Measurements from ENCODE around the gene GRK5. TPM values are rescaled to one million over a fixed set of nuclear protein-coding genes. Genes with fewer than 3 reads are reported as not detected.

The GRK5 gene
- total RNA-seq, 1 experiment from 2014 or later = 4.8 TPM

DNA sequence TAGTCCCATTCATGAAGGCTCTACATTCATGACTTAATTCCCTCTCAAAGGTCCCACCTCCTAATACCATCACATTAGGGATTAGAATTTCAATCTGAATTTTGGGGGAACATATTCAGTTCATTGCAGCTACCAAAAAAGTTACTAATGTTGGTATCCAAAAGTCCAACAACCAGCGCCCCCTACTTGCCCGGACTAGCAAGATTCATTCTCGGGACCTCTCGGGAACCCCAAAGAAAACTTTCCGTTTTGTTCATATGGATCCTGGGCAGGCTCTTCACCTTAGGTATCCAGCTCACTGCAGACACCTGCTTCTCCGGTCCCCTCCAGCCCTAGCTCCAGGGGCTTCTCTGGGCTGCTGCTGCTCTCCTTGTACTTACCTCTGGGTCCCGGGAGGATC, 8.9 kb upstream of the GRK5 start:
- Histone ChIP-seq H3K9me2 (ENCODE audit: insufficient read depth) (no peaks in the 10 kb centered on the region), H3K36me3 (ENCODE audit: low read depth) (no peaks in the 10 kb centered on the region), H2AFZ (no peak overlapping the region), H4K20me1 (ENCODE audit: insufficient read depth) (no peaks in the 10 kb centered on the region), H3K79me2 (ENCODE audit: low read depth) (no peaks in the 10 kb centered on the region), H3K27me3 (ENCODE audit: insufficient read depth, low read depth) (no peaks in the 10 kb centered on the region), H3K4me2 (no peak overlapping the region), H3F3A (ENCODE audit: insufficient read depth, low read depth) (peaks cover 7% of the 10 kb centered on the region; the same call in 1 of the 2 replicates), H3K4me3 (no peak overlapping the region), H3K9me3 (ENCODE audit: insufficient read depth, low read depth) (no peaks in the 10 kb centered on the region), H3K4me1 (replicated peaks; ENCODE audit: insufficient read depth) (peaks cover 20% of the 10 kb centered on the region), H3K27ac (no peak overlapping the region)
- ChIA-PET CTCF (no interaction called here), POLR2A (ENCODE audit: unreplicated experiment) (no interaction called here)
- no peak for TF ChIP-seq EZH2 (IDR thresholded peaks at IDR 0.05; ENCODE audit: low read depth)
- TF ChIP-seq, protein P1, sequence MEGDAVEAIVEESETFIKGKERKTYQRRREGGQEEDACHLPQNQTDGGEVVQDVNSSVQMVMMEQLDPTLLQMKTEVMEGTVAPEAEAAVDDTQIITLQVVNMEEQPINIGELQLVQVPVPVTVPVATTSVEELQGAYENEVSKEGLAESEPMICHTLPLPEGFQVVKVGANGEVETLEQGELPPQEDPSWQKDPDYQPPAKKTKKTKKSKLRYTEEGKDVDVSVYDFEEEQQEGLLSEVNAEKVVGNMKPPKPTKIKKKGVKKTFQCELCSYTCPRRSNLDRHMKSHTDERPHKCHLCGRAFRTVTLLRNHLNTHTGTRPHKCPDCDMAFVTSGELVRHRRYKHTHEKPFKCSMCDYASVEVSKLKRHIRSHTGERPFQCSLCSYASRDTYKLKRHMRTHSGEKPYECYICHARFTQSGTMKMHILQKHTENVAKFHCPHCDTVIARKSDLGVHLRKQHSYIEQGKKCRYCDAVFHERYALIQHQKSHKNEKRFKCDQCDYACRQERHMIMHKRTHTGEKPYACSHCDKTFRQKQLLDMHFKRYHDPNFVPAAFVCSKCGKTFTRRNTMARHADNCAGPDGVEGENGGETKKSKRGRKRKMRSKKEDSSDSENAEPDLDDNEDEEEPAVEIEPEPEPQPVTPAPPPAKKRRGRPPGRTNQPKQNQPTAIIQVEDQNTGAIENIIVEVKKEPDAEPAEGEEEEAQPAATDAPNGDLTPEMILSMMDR (conservative IDR thresholded peaks at IDR 0.05) = peak; percentile 33; the same call in 1 of the 2 replicates
- BruUV-seq (replicated peaks) = no TSS peak
- no peak for DNase-seq
- intact Hi-C loops (cut with micrococcal nuclease; ENCODE audit: unreplicated experiment) = loop anchor here (2.0 to 10.0 kb wide), 3 partner anchors 290 to 634 kb away; partner anchors contain the start of gene RGS10

DNA sequence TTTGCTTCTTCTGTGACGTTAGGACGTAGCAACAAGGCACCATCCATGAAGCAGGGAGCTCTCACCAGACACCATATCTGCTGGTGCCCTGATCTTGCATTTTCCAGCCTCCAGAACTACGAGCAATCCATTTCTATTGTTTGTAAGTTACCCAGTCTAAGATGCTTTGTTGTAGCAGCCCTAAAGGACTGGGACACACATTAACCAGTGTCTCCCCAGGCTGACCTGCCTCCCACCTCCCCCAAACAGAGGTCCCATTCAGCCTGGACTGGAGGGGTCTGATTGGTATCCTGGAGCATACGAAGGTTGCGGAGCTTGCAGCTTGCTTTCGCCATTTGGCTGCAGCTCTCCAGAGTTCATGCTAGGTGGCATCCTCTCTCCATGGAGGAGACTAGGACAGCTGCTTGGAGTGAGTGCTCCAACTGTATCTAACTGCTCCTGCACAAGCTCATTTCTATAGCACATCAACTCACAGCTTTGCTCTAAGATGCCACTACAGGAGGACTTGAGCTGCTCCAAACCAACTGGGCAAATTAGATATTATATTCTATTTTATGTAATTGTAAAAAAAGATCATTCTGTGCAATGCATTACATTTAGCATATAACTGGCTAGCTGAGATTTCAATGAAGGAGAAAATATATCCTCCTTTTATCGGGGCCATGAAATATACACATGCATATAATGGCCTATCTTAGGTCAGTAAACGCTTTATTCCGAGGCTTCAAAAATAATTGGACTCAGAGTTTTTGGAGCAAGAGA, 8.0 kb upstream of the GRK5 start:
- ChIA-PET POLR2A (ENCODE audit: unreplicated experiment) (no interaction called here), CTCF (interaction anchor here (0.7 kb wide), 2 partner anchors 245 to 246 kb away, joined by 4 read pairs; no protein-coding TSS in a partner anchor)
- Histone ChIP-seq H3K36me3 (ENCODE audit: low read depth) (no peaks in the 10 kb centered on the region), H3K9me3 (ENCODE audit: insufficient read depth, low read depth) (no peaks in the 10 kb centered on the region), H3K27ac (no peak overlapping the region), H3F3A (ENCODE audit: insufficient read depth, low read depth) (peaks cover 9% of the 10 kb centered on the region; the same call in 1 of the 2 replicates), H3K4me2 (no peak overlapping the region), H4K20me1 (ENCODE audit: insufficient read depth) (no peaks in the 10 kb centered on the region), H3K4me3 (no peak overlapping the region), H3K9me2 (ENCODE audit: insufficient read depth) (no peaks in the 10 kb centered on the region), H3K4me1 (replicated peaks; ENCODE audit: insufficient read depth) (peaks cover 22% of the 10 kb centered on the region), H3K79me2 (ENCODE audit: low read depth) (no peaks in the 10 kb centered on the region), H3K27me3 (ENCODE audit: insufficient read depth, low read depth) (no peaks in the 10 kb centered on the region), H2AFZ (no peak overlapping the region)
- peak; percentile 27 to 44 for DNase-seq
- intact Hi-C loops (cut with micrococcal nuclease; ENCODE audit: unreplicated experiment) = loop anchor here (2.0 to 10.0 kb wide), 3 partner anchors 289 to 635 kb away; partner anchors contain the start of gene RGS10
- TF ChIP-seq, protein P1 (conservative IDR thresholded peaks at IDR 0.05) = peak; percentile 63
- TF ChIP-seq EZH2 (IDR thresholded peaks at IDR 0.05; ENCODE audit: low read depth) = no peak
- BruUV-seq (replicated peaks) = no TSS peak

DNA sequence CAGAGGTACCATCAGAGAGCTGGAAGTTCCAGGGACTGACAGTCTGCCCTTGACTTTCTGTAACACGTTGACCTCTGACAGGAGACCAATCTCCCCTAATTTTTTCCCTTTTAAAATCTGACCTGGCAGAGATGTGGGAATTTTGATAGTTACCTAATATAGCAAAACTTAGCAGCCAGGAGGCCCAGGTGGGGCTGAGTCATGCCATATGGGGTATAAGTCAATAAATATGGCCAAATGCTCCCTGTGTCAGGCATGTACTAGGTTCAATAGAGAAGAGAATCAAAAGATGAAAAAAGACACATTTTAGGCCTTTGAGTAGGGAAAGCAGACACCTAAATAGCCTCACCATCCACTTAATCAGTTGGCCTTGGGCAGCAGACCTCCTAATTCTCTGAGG, 6.1 kb upstream of the GRK5 start:
- Histone ChIP-seq H3K4me3 (no peak overlapping the region), H3K36me3 (ENCODE audit: low read depth) (no peaks in the 10 kb centered on the region), H3K4me2 (no peak overlapping the region), H3K27me3 (ENCODE audit: insufficient read depth, low read depth) (no peaks in the 10 kb centered on the region), H3K79me2 (ENCODE audit: low read depth) (no peaks in the 10 kb centered on the region), H2AFZ (no peak overlapping the region), H4K20me1 (ENCODE audit: insufficient read depth) (no peaks in the 10 kb centered on the region), H3K27ac (no peak overlapping the region), H3K9me3 (ENCODE audit: insufficient read depth, low read depth) (no peaks in the 10 kb centered on the region), H3K4me1 (replicated peaks; ENCODE audit: insufficient read depth) (peaks cover 26% of the 10 kb centered on the region), H3K9me2 (ENCODE audit: insufficient read depth) (no peaks in the 10 kb centered on the region), H3F3A (ENCODE audit: insufficient read depth, low read depth) (peaks cover 10% of the 10 kb centered on the region; the same call in 1 of the 2 replicates)
- intact Hi-C loops (cut with micrococcal nuclease; ENCODE audit: unreplicated experiment) = loop anchor here (10.0 kb wide), 2 partner anchors 454 to 654 kb away; partner anchors contain the start of gene BAG3
- TF ChIP-seq, protein P1 (conservative IDR thresholded peaks at IDR 0.05) = no peak
- TF ChIP-seq EZH2 (IDR thresholded peaks at IDR 0.05; ENCODE audit: low read depth) = no peak
- CTCF ChIA-PET = interaction anchor here (0.7 kb wide), 1 partner anchor 341 kb away, joined by 3 read pairs; the partner anchor contains the start of gene RGS10
- no TSS peak for BruUV-seq (replicated peaks)
- DNase-seq = peak in 1 of 2 experiments; percentile 47
- POLR2A ChIA-PET (ENCODE audit: unreplicated experiment) = no interaction called here

Data from PC-9 (cell line).